ENCODE measurements around the gene GATB.

GATB gene

DNA sequence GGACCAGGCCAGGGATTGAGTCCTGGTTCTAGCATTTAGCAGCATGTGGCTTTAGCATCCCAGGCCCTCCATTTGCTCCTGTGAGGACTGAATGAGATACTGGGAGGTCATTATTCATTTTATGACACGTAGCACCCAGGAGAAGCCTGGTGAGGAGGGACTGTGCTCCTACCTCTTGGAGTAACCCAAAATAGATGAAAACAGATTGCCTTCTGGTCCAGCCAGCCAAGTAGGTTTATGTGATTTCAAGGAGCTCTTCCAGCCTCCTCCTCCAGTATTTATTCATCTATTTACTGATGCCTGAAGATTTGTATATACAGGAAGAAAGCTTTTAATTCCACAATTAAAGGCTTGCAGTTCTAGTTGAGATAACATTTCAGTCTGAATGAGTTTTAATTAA, 109.3 kb downstream of the GATB start:
- TF ChIP-seq, protein P1, sequence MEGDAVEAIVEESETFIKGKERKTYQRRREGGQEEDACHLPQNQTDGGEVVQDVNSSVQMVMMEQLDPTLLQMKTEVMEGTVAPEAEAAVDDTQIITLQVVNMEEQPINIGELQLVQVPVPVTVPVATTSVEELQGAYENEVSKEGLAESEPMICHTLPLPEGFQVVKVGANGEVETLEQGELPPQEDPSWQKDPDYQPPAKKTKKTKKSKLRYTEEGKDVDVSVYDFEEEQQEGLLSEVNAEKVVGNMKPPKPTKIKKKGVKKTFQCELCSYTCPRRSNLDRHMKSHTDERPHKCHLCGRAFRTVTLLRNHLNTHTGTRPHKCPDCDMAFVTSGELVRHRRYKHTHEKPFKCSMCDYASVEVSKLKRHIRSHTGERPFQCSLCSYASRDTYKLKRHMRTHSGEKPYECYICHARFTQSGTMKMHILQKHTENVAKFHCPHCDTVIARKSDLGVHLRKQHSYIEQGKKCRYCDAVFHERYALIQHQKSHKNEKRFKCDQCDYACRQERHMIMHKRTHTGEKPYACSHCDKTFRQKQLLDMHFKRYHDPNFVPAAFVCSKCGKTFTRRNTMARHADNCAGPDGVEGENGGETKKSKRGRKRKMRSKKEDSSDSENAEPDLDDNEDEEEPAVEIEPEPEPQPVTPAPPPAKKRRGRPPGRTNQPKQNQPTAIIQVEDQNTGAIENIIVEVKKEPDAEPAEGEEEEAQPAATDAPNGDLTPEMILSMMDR (conservative IDR thresholded peaks at IDR 0.05; ENCODE audit: low read depth, low read length), result no peak
- no peak overlapping the region for H3K4me3 ChIP-seq (ENCODE audit: low read depth, low read length)
- no peak for DNase-seq (ENCODE audit: low read depth)

DNA sequence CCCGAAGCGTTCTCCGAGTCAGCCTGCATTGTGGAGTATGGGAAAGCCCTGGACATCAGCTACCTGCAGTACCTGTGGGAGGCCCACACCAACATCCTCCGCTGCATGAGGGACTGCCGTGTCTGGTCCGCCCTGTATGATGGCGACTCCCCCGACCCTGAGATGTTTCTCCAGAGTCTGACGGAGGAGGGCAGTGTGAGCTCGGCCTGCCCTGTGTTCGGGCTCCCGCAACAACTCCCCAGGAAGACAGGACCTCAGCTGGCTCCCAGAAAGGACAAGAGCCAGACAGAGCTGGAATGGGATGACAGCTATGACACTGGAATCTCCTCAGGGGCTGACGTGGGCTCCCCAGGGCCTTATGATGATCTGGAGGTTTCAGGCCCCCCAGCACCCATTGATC, 111.3 kb downstream of the GATB start:
- TF ChIP-seq, protein P1 (conservative IDR thresholded peaks at IDR 0.05; ENCODE audit: low read depth, low read length), result no peak
- no peak for DNase-seq (ENCODE audit: low read depth)
- H3K4me3 ChIP-seq (ENCODE audit: low read depth, low read length), result no peak overlapping the region

DNA sequence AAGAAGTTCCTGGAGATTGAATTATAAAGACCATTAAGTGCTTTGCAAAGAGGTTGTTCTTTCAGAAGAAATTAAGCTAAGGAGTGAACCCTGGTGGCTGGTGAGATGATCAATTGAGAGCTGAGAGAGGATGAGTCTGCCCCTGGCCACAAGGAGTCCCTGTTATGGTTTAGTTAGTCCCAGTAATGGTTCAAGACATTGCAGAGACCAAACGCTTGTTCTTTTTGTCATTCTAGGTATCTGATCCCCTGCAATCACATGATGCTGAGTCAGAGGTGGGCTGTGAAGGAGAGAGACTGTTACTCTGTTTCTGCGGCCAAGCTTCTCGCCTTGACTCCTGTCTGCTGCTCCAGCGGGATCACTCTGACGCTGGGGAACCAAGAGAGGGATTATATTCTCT, 114.5 kb downstream of the GATB start:
- TF ChIP-seq, protein P1 (conservative IDR thresholded peaks at IDR 0.05; ENCODE audit: low read depth, low read length), result peak; percentile 21
- DNase-seq (ENCODE audit: low read depth), result no peak

DNA sequence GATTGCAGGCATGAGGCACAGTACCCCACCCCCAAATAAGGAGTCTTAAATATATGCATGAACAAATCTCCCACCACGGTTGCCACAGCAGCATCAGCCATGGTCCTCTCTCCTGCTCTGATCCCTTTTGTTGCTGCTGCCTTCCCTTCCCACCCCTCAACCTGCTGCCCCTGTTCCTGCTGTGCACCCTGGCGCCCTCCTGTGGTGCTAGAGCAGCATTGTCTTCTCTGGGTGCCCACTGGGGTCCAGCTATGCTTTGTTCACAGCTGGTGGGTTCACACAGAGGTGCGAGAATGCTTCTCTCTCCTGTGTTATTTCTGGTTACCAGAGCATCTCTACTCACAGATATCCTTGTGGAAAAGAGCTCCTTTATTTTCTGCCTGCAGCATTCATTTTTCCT, 116.2 kb downstream of the GATB start:
- no peak overlapping the region for H3K4me3 ChIP-seq (ENCODE audit: low read depth, low read length)
- TF ChIP-seq, protein P1 (conservative IDR thresholded peaks at IDR 0.05; ENCODE audit: low read depth, low read length), result peak; percentile 51
- no peak for DNase-seq (ENCODE audit: low read depth)

More for the DNA sequence above, 114.5 kb downstream of the GATB start:
- H3K4me3 ChIP-seq (ENCODE audit: low read depth, low read length), result no peak overlapping the region

DNA sequence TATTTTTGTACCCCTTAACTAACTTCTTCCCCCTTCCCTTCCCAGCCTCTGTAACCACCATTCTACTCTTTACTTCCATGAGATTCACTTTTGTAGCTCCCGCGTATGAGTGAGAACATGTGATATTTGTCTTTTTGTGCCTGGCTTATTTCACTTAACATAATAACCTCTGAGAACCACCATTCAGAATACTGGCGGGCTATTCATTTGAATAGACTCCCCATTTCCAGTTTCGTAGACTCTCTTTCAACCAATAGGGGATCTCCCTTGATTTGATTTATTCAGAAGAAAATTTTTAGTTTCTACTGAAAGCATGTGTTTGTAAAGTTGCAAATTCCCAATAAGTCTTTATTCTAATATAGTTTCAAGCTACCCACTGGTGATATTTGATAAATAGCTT, 117.2 kb downstream of the GATB start:
- no peak for DNase-seq (ENCODE audit: low read depth)
- H3K4me3 ChIP-seq (ENCODE audit: low read depth, low read length), result no peak overlapping the region
- TF ChIP-seq, protein P1 (conservative IDR thresholded peaks at IDR 0.05; ENCODE audit: low read depth, low read length), result no peak

DNA sequence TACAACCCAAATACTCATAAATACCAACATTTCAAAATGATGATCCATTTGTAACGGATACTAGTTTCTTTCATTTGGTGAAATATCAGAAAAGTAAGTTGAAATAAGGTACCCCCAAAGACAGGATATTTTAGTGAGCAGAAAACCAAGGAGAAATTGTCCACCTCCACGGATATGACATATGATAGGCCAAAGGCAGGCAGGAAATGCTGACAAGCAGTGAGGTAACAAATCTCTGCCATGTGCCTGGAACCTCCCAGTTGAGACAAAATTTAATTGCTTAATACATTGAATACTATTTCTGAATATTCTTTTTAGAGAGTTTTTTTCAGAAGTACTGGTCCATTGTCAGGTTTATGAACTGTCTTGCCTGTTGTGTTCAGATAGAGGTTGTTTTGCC, 118.8 kb downstream of the GATB start:
- no peak overlapping the region for H3K4me3 ChIP-seq (ENCODE audit: low read depth, low read length)
- DNase-seq (ENCODE audit: low read depth), result no peak
- TF ChIP-seq, protein P1 (conservative IDR thresholded peaks at IDR 0.05; ENCODE audit: low read depth, low read length), result no peak

DNA sequence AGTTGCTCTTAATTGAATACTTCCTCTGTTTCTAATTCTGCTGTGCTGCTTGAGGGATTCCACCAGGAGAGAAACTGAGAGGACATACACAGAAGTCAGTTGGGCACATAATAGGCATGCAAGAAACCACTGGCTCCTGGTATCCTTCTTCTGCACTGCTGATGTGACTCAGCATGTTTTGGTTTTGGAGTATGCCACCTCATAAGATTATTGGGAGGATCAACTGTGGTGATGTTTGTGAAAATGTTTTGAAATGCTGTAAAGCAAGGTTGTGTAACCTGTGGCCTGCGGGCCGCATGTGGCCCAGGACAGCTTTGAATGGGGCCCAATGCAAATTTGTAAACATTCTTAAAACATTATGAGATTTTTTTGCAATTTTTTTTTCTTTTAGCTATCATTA, 119.6 kb downstream of the GATB start:
- no peak overlapping the region for H3K4me3 ChIP-seq (ENCODE audit: low read depth, low read length)
- TF ChIP-seq, protein P1 (conservative IDR thresholded peaks at IDR 0.05; ENCODE audit: low read depth, low read length), result no peak
- DNase-seq (ENCODE audit: low read depth), result peak; percentile 49

All from choroid plexus epithelial cell (primary cell).